HG02798 (cell line): ENCODE data around the gene B4GALNT1.
"Not testable (repeated sequence)": the region's sequence is repeated elsewhere in the genome, so short reads cannot be mapped to it uniquely, and the experiment has no call there.

Experiments used
- ATAC-seq: cut with Tn5 transposase; IDR thresholded peaks from one replicate; pipeline ENCODE4 v1.9.1; 2021; ENCODE audit warnings: mild to moderate bottlenecking; ENCODE audit not compliant: unreplicated experiment, poor library complexity

B4GALNT1 gene

DNA sequence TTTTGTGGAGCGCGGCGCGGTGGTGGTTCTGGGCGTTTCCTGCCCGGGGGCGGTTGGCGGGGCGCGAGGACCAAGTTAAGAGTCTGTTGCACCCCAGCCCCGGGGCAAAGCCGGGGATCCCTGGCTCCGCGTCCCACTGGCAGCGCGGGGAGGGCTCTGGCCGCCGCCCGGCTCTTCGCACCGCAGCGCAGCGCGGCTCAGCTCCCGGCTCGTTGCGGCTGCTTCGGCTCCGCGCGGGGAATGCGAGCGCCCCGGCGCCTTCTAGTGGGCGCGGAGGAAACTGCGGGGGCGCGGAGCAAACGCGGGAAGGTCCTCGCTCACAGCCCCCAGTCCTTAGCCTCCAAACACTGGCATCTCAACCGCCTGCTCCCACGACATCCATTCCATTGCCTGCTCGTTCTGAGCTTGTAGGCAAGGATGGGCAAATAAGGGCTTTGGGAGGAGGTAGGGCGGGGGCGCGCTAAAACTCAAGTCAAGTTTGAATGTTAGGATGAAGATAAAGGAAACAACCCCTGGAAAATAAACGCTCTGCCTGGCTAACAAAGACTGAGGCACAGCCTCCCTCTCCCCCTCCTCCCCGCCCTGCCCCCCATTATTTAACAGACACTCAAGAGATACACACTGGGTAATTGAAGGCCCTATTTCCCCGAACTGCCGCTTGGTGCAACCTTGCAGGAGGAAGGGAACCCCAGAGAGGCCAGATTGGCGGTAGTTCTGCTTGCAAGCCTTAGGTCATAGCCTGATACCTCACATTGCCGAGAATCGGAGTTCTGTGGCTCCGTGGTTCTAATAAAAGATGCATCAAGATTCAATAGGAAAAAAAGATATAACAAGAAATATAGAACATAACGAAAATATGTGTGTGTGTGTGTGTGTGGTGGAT is at the start of gene B4GALNT1:
Gene B4GALNT1, minus strand, starts transcription at position 244 of the 883 bp plus-strand sequence. CDS start 1,069 bp downstream, outside the sequence.
- peak; percentile 81 for ATAC-seq

DNA sequence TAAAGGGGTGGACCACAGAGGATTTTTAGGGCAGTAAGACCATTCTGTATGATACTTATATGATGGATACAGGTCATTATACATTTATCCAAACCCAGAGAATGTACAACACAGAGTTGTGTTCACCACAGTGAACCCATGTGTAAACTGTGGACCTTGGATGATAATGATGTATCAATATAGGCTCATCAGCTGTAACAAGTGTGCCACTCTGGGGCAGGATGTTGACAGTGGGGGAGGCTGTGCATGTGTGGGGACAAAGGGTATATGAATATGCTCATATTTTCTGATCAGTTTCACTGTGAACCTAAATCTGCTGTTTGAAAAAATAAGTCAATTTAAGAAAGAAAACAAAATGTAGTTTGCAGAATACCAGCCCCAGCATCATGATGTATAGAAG is 46.7 kb upstream of the B4GALNT1 start:
- ATAC-seq: no peak

DNA sequence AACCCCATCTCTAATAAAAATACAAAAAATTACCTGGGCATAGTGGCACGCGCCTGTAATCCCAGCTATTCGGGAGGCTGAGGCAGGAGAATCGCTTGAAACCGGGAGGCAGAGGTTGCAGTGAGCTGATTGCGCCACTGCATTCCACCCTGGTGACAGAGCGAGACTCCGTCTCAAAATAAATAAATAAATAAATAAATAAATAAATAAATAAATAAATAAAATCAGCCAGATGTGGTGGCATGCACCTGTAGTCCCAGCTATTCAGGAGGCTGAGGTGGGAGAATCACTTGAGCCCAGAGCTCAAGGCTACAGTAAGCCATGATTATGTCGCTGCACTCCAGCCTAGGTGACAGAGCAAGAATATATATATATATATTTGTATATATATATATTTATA is 44.9 kb upstream of the B4GALNT1 start:
- not testable (repeated sequence) for ATAC-seq

GRCh38 chr12:57674691-57675090 is 41.7 kb upstream of the B4GALNT1 start:
- ATAC-seq: no peak

DNA sequence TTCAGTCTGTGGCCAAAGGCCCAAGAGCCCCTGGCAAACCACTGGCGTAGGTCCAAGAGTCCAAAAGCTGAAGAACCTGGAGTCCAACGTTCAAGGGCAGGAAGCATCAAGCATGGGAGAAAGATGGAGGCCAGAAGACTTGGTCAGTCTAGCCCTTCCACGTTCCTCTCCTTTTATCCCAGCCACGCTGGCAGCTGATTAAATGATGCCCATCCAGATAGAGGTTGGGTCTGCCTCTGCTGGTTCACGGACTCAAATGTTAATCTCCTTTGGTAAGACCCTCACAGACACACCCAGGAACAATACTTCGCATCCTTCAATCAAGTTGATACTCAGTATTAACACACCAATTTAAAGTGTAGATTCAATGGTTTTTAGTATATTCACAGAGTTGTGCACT is 39.8 kb upstream of the B4GALNT1 start:
- no peak for ATAC-seq

- ATAC-seq: not testable (repeated sequence)
Measured at GRCh38 chr12:57671811-57672210, 38.8 kb upstream of the B4GALNT1 start.

DNA sequence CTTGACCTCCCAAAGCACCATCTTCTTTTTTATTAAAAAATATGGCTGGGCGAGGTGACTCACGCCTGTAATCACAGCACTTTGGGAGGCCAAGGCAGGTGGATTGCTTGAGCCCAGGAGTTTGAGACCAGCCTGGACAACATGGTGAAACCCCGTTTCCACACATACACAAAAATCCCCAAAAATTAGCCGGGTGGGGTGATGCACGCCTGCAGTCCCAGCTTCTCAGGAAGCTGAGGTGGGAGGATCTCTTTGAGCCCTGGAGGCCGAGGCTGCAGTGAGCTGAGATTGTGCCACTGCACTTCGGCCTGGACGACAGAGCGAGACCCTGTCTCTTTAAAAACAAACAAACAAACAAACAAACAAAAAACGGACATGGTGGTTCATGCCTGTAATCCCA is 36.7 kb upstream of the B4GALNT1 start:
- ATAC-seq: not testable (repeated sequence)

- no peak for ATAC-seq
Measured at GRCh38 chr12:57666897-57667296, 33.9 kb upstream of the B4GALNT1 start.

- ATAC-seq: not testable (repeated sequence)
Measured at GRCh38 chr12:57665066-57665820, 32.2 kb upstream of the B4GALNT1 start.

- no peak for ATAC-seq
Measured at GRCh38 chr12:57661376-57661775, 28.4 kb upstream of the B4GALNT1 start.

DNA sequence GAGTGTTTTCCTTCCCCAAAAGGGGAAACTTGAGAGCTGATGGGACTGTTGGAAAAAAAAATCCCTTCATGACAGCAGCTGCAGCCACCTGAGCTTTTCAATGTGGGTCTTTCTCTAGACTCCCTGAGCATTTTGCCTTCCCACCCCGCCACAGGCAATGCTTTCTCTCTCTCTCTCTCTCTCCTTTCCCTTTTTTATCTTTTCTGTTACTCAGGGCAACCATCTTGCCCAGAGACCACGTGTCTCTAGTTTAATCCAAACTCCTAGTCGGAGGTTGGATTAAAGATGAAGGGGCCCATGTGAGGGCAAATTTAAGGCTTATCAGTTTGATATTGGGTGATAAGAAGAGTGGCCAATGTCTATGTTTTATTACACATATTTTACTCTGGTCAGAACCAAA is 25.9 kb upstream of the B4GALNT1 start:
- ATAC-seq: no peak

GRCh38 chr12:57657744-57658143 is 24.7 kb upstream of the B4GALNT1 start:
- no peak for ATAC-seq

GRCh38 chr12:57656408-57656807 is 23.4 kb upstream of the B4GALNT1 start:
- ATAC-seq: not testable (repeated sequence)

GRCh38 chr12:57655541-57656240 is 22.7 kb upstream of the B4GALNT1 start:
- ATAC-seq: no peak

DNA sequence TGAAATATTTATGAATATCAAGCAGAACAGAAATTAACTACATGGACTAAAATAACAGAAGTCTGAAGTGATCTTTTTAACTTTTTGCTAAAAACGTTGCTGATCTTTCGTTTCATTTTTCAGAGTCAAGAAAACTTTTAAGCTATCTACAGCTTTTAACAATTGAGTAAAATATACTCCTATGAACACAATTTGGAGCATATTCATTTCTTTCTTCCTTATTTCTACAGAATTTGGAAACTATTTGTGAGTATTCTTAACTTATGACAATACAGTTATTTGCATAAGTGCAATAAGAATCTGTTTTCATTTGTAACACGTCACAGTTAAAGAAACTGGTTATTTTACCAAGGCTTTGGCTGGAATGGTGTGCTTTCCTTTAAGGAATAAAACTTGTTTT is 21.0 kb upstream of the B4GALNT1 start:
- ATAC-seq: no peak

DNA sequence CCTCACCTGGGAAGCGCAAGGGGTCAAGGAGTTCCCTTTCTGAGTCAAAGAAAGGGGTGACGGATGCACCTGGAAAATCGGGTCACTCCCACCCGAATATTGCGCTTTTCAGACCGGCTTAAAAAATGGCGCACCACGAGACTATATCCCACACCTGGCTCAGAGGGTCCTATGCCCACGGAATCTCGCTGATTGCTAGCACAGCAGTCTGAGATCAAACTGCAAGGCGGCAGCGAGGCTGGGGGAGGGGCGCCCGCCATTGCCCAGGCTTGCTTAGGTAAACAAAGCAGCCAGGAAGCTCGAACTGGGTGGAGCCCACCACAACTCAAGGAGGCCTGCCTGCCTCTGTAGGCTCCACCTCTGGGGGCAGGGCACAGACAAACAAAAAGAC is 13.7 kb upstream of the B4GALNT1 start:
- not testable (repeated sequence) for ATAC-seq

- not testable (repeated sequence) for ATAC-seq
Measured at GRCh38 chr12:57645990-57646658, 13.1 kb upstream of the B4GALNT1 start.

- no peak for ATAC-seq
Measured at GRCh38 chr12:57641699-57642442, 8.9 kb upstream of the B4GALNT1 start.
